Sigmoid colon (tissue), 7 donors: Measurements from ENCODE around the gene NOL7. TPM values are rescaled to one million over a fixed set of nuclear protein-coding genes. Genes with fewer than 3 reads are reported as not detected.

Source experiments
- DNase-seq: peaks from one replicate; pipeline ENCODE4 v3.0.0-alpha.2; 2019
- H3K27ac ChIP-seq, 4 donors: fragments of 200-600 bp; sonication (generic); one replicate each; pipeline ENCODE4 v1.5.1; 2016 to 2019; ENCODE audit warnings: mild to moderate bottlenecking in 1 of 4
- H3K27me3 ChIP-seq, 3 donors: fragments of 200-600 bp; sonication (generic); one replicate each; pipeline ENCODE4 v1.5.1; 2019; ENCODE audit warnings: mild to moderate bottlenecking in 1 of 3
- H3K36me3 ChIP-seq, 4 donors: fragments of 200-600 bp; sonication (generic); one replicate each; pipeline ENCODE4 v1.5.1; 2016 to 2019
- H3K4me1 ChIP-seq, 4 donors: fragments of 200-600 bp; sonication (generic); one replicate each; pipeline ENCODE4 v1.5.1; 2017 to 2019
- H3K4me3 ChIP-seq, 4 donors: fragments of 200-600 bp; sonication (generic); one replicate each; pipeline ENCODE4 v1.5.1; 2017 to 2019; ENCODE audit warnings: mild to moderate bottlenecking in 2 of 4, moderate library complexity in 1 of 4
- H3K9me3 ChIP-seq, 4 donors: fragments of 200-600 bp in 3 of 4; sonication (generic) in 3 of 4; one replicate each; pipeline versions ENCODE4 v1.5.1 to v1.6.1; 2013 to 2019
- CTCF ChIP-seq, 4 experiments: fragments of 450-650 bp in 3 of 4; fragments of 200-600 bp in 1 of 4; IDR thresholded peaks; one replicate each; pipeline ENCODE4 v1.5.1; 2016 to 2019; ENCODE audit warnings: antibody characterized with exemption in 4 of 4, mild to moderate bottlenecking in 3 of 4, moderate library complexity in 2 of 4
- EP300 ChIP-seq, 4 donors: sonication (generic); formaldehyde crosslinking; IDR thresholded peaks; one replicate each; pipeline ENCODE4 v1.6.1; 2017; ENCODE audit warnings: antibody characterized with exemption in 4 of 4
- POLR2A ChIP-seq, 2 donors: fragments of 450-650 bp; IDR thresholded peaks; one replicate each; pipeline ENCODE4 v1.6.1; 2016; ENCODE audit warnings: antibody characterized with exemption in 2 of 2, mild to moderate bottlenecking in 2 of 2, moderate library complexity in 2 of 2
- POLR2AphosphoS5 ChIP-seq, 4 donors: sonication (generic); formaldehyde crosslinking; IDR thresholded peaks; one replicate each; pipeline ENCODE4 v1.6.1; 2017; ENCODE audit warnings: antibody characterized with exemption in 4 of 4
- WGBS, 2 donors: extraction: QIAGEN DNeasy Blood & Tissue Kit; methylation state at CpG; one replicate each; pipeline ENCODE4 v1.1.7; 2013; 5-methylcytosine and 5-hydroxymethylcytosine counted together
- intact Hi-C: fragments of 100-400 bp; cut with DNase I; formaldehyde crosslinking; loops from one replicate; pipeline ENCODE4 v1.15.1; 2023
- polyA plus RNA-seq, 3 donors: library from polyadenylated mRNA; stranded (reverse); fragments of 200-250 nt; gene quantifications; one replicate each; pipeline ENCODE4 v1.2.3, GENCODE V29; 2013
- total RNA-seq, 4 donors: library from RNA; depleted of rRNA; stranded (reverse); fragments of >200 nt; gene quantifications; one replicate each; pipeline ENCODE4 v1.1.0, GENCODE V29; 2016
- donor health status: healthy with polysubstance abuse.
- donor health status: Bipolar disorder and iron deficiency.
- donor health status: healthy.

NOL7 gene
- total RNA-seq (10 to 100 TPM; 87.8 to 97.6 (median 89.8) TPM), polyA plus RNA-seq (10 to 100 TPM; 72.2 to 76.5 (median 73.9) TPM)

- no peak for TF ChIP-seq EP300 (IDR thresholded peaks at IDR 0.05)
- TF ChIP-seq CTCF (IDR thresholded peaks at IDR 0.05), result peak; percentile 83 to 94 (median 89)
- peak; percentile 93 to 98 (median 96) for TF ChIP-seq POLR2AphosphoS5 (IDR thresholded peaks at IDR 0.05)
- TF ChIP-seq POLR2A (IDR thresholded peaks at IDR 0.05), result peak; percentile 62 to 84
- DNase-seq, result peak; percentile 99
- Histone ChIP-seq H3K4me1 (peaks cover 0 to 30% (median 26%) of the 10 kb centered on the region in 4 donors), H3K9me3 (no peaks in the 10 kb centered on the region), H3K27ac (peak within 1 kb of the TSS; percentile 84 to 95 (median 86)), H3K4me3 (peak within 1 kb of the TSS; percentile 61 to 91 (median 72)), H3K27me3 (no peaks in the 10 kb centered on the region), H3K36me3 (peaks cover 0 to 36% (median 18%) of the 10 kb centered on the region in 4 donors)
- intact Hi-C loops, result loop anchor here (1.0 to 5.0 kb wide), 4 partner anchors 40 to 197 kb away; partner anchors contain the start of genes MCUR1, RANBP9 and SIRT5
- WGBS, 2 donors, result 0 to 1% methylated on average over 85 of the region's 85 CpGs
Measured at GRCh38 chr6:13614926-13615791, at the start of gene NOL7. TSS of gene NOL7 (plus strand) at chr6:13615335. CDS start at chr6:13615359, 24 bp downstream.

DNA sequence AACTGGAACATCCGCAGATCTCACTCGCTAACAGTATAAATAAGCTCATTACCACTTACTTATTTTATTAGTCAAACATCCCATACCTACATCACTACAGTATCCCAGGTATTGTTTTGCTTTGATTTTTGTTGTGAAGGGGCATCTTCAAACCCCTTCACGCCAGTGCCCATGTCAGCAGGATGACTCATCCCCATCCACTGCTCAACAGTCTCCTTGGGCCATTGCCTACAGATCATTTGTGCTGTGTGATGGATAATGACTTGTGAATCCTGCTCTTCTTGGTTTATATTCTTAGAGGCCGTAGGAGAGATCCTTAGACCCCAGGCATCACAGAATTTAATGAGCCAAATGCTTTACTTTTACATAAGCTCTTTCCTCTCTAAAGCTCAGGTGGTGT lies 49.2 kb upstream of the NOL7 start:
- no peak for DNase-seq
- intact Hi-C loops, result no loop called here
- H3K9me3 ChIP-seq, result no peaks in the 10 kb centered on the region
- no peaks in the 10 kb centered on the region for H3K36me3 ChIP-seq
- H3K27me3 ChIP-seq, result peaks cover 0 to 3% (median 0%) of the 10 kb centered on the region in 3 donors
- WGBS, 2 donors, result 93 to 94% methylated on average over 4 of the region's 4 CpGs
- no peak for TF ChIP-seq CTCF (IDR thresholded peaks at IDR 0.05)
- no peak for TF ChIP-seq POLR2AphosphoS5 (IDR thresholded peaks at IDR 0.05)
- TF ChIP-seq POLR2A (IDR thresholded peaks at IDR 0.05), result no peak
- TF ChIP-seq EP300 (IDR thresholded peaks at IDR 0.05), result no peak
- no peak overlapping the region for H3K27ac ChIP-seq
- no peak overlapping the region for H3K4me3 ChIP-seq
- H3K4me1 ChIP-seq, result no peaks in the 10 kb centered on the region

DNA sequence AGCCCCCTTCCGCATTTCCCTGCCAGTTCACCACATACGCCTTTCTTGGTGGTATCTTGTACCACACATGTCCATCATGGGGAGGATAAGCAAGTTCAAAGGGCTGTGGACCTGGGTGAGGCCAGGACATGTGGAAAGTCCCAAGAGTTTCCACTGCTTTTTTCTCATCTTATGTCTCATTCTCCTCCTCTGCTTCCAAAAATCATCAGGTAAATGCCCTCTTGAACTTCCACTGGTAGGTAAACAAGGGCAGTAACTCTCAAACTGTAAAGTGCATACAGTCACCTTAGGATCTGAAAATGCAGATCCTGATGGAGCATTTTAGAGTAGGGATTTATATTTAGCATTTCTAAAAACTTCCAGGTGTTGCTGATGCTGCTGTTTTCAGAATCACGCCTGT lies 48.6 kb upstream of the NOL7 start:
- intact Hi-C loops, result no loop called here
- H3K4me3 ChIP-seq, result no peak overlapping the region
- no peaks in the 10 kb centered on the region for H3K4me1 ChIP-seq
- WGBS, 2 donors, result 93 to 94% methylated on average over 3 of the region's 3 CpGs
- no peaks in the 10 kb centered on the region for H3K9me3 ChIP-seq
- DNase-seq, result no peak
- no peak overlapping the region for H3K27ac ChIP-seq
- peaks cover 0 to 3% (median 0%) of the 10 kb centered on the region in 3 donors for H3K27me3 ChIP-seq
- no peaks in the 10 kb centered on the region for H3K36me3 ChIP-seq
- TF ChIP-seq POLR2A (IDR thresholded peaks at IDR 0.05) (no peak), POLR2AphosphoS5 (IDR thresholded peaks at IDR 0.05) (no peak), EP300 (IDR thresholded peaks at IDR 0.05) (no peak), CTCF (IDR thresholded peaks at IDR 0.05) (no peak)

DNA sequence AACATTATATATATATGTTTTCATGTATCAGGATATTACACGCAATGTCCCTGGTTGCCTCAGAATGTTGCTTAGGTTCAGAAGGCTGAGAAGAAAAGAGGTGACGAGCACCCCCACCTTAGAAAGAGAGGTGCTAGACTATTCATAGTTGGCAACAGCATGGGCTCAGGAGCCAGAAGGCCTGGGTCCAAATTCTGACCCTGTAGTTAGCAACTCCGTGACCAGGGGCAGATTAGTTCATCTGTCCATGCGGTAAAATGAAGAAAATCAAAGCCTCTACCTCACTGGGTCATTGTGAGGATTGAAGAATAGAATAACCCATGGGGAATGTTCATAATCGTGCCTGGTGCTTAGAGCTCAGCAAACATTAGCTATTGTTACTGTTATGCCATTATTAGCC lies 46.2 kb upstream of the NOL7 start:
- Histone ChIP-seq H3K36me3 (no peaks in the 10 kb centered on the region), H3K27ac (no peak overlapping the region), H3K4me1 (peaks cover 0 to 9% (median 7%) of the 10 kb centered on the region in 4 donors), H3K9me3 (no peaks in the 10 kb centered on the region), H3K27me3 (peaks cover 0 to 3% (median 0%) of the 10 kb centered on the region in 3 donors), H3K4me3 (no peak overlapping the region)
- no peak for DNase-seq
- TF ChIP-seq CTCF (IDR thresholded peaks at IDR 0.05) (no peak), EP300 (IDR thresholded peaks at IDR 0.05) (no peak), POLR2A (IDR thresholded peaks at IDR 0.05) (no peak), POLR2AphosphoS5 (IDR thresholded peaks at IDR 0.05) (no peak)
- 91% methylated on average over 5 of the region's 5 CpGs for WGBS, 2 donors
- intact Hi-C loops, result no loop called here
